NCI-H1417 (cell line): ENCODE measurements around the gene ZNF653.
"Not testable (repeated sequence)": the region's sequence is repeated elsewhere in the genome, so short reads cannot be mapped to it uniquely, and the experiment has no call there.

ENCODE experiments used
- DNase-seq, 3 experiments: peaks; one replicate each; lab custom pipeline; 2025; lab: John Stamatoyannopoulos, UW

Gene ZNF653

GRCh38 chr19:11456659-11457058 lies 49.0 kb downstream of the ZNF653 start:
- DNase-seq, result no peak

- DNase-seq, result not testable (repeated sequence)
Measured at GRCh38 chr19:11455233-11455554, 50.4 kb downstream of the ZNF653 start.

- DNase-seq, result no peak
Measured at GRCh38 chr19:11453468-11454341, 51.9 kb downstream of the ZNF653 start.

GRCh38 chr19:11452620-11453310 lies 52.9 kb downstream of the ZNF653 start:
- no peak for DNase-seq

GRCh38 chr19:11451871-11452619 lies 53.6 kb downstream of the ZNF653 start:
- peak in 1 of 3 experiments; percentile 25 for DNase-seq

GRCh38 chr19:11451327-11451870 lies 54.2 kb downstream of the ZNF653 start:
- DNase-seq, result peak in 1 of 3 experiments; percentile 40

GRCh38 chr19:11450570-11451326 lies 54.9 kb downstream of the ZNF653 start:
- peak in 2 of 3 experiments; percentile 17 to 40 for DNase-seq

- no peak for DNase-seq
Measured at GRCh38 chr19:11448923-11449554, 56.6 kb downstream of the ZNF653 start.

GRCh38 chr19:11448410-11448809 lies 57.2 kb downstream of the ZNF653 start:
- DNase-seq, result no peak

GRCh38 chr19:11447347-11448262 lies 58.0 kb downstream of the ZNF653 start:
- no peak for DNase-seq

- DNase-seq, result peak; percentile 3 to 59 (median 38)
Measured at GRCh38 chr19:11446652-11447301, 58.9 kb downstream of the ZNF653 start.

GRCh38 chr19:11446271-11446651 lies 59.4 kb downstream of the ZNF653 start:
- no peak for DNase-seq

- no peak for DNase-seq
Measured at GRCh38 chr19:11445141-11445540, 60.5 kb downstream of the ZNF653 start.

GRCh38 chr19:11444059-11444458 lies 61.6 kb downstream of the ZNF653 start:
- no peak for DNase-seq

GRCh38 chr19:11437955-11438354 lies 67.7 kb downstream of the ZNF653 start:
- no peak for DNase-seq

- DNase-seq, result peak in 1 of 3 experiments; percentile 78
Measured at GRCh38 chr19:11435833-11436313, 69.8 kb downstream of the ZNF653 start.

GRCh38 chr19:11435057-11435832 lies 70.4 kb downstream of the ZNF653 start, which contains the start of the genes ODAD3 and PRKCSH:
ODAD3 (minus strand) TSS chr19:11435121; CDS start chr19:11435016, 105 bp downstream.
PRKCSH (plus strand) TSS chr19:11435635; CDS start chr19:11436118, 483 bp downstream.
- peak; percentile 97 to 100 (median 100) for DNase-seq

- no peak for DNase-seq
Measured at GRCh38 chr19:11434703-11435056, 71.0 kb downstream of the ZNF653 start.
